Panc1 (cell line): ENCODE data around the gene DYNC1LI1.

Experiments
- CTCF ChIP-seq: fragments of 450-650 bp; IDR thresholded peaks from 2 replicates; pipeline ENCODE4 v1.5.1; 2017; ENCODE audit warnings: mild to moderate bottlenecking
- POLR2AphosphoS5 ChIP-seq: IDR thresholded peaks from 2 replicates; pipeline ENCODE4 v1.6.1; 2012; ENCODE audit warnings: mild to moderate bottlenecking, low read depth, low read length, moderate library complexity

GRCh38 chr3:32544894-32545293, 25.8 kb downstream of the DYNC1LI1 start:
- TF ChIP-seq CTCF (no peak), POLR2AphosphoS5 (no peak)
